GM12891 (cell line): ENCODE data around the gene ATG4B.

Source experiments
- POLR2A ChIP-seq: IDR thresholded peaks from 2 replicates; pipeline ENCODE4 v1.6.1; 2011; ENCODE audit warnings: low read depth, low read length, control low read depth
- POLR2AphosphoS5 ChIP-seq: IDR thresholded peaks from 2 replicates; pipeline ENCODE4 v1.6.1; 2011; ENCODE audit warnings: low read depth, low read length, control low read depth
- SPI1 ChIP-seq: IDR thresholded peaks from 2 replicates; pipeline ENCODE4 v1.6.1; 2011; ENCODE audit warnings: low read depth, low read length, control low read depth
- TAF1 ChIP-seq: IDR thresholded peaks from 2 replicates; pipeline ENCODE4 v1.6.1; 2011; ENCODE audit warnings: low read depth, low read length, control low read depth

- TF ChIP-seq POLR2AphosphoS5 = no peak
- TF ChIP-seq POLR2A = no peak
- TF ChIP-seq SPI1 = no peak
- TF ChIP-seq TAF1 = no peak
Observed at GRCh38 chr2:241652142-241652541, 14.6 kb downstream of the ATG4B start.
